ENCODE measurements around the gene RGS8. TPM values are rescaled to one million over a fixed set of nuclear protein-coding genes. Genes with fewer than 3 reads are reported as not detected.

The RGS8 gene
- polyA plus RNA-seq, 1 donor from 2014 or later = 8.3 TPM

GRCh38 chr1:182637769-182638168 lies 46.6 kb downstream of the RGS8 start:
- Histone ChIP-seq H3K9me2 (ENCODE audit: insufficient read depth, low read length) (no peaks in the 10 kb centered on the region), H3K9ac (ENCODE audit: low read length) (no peak overlapping the region), H3K79me2 (replicated peaks; ENCODE audit: insufficient read depth, low read length) (no peaks in the 10 kb centered on the region), H3K27ac (ENCODE audit: low read length) (no peak overlapping the region), H3K4me3 (ENCODE audit: low read length) (no peak overlapping the region), H3K36me3 (ENCODE audit: insufficient read depth, low read length) (no peaks in the 10 kb centered on the region), H3K4me2 (ENCODE audit: low read length) (no peak overlapping the region), H3K9me3 (ENCODE audit: low read length) (no peaks in the 10 kb centered on the region), H4K20me1 (ENCODE audit: insufficient read depth) (no peaks in the 10 kb centered on the region), H3F3A (ENCODE audit: insufficient read depth, low read length, poor library complexity, severe bottlenecking) (no peaks in the 10 kb centered on the region), H3K27me3 (ENCODE audit: insufficient read depth, low read depth, low read length) (no peaks in the 10 kb centered on the region), H2AFZ (ENCODE audit: low read depth, low read length) (no peak overlapping the region)
- TF ChIP-seq CTCF (IDR thresholded peaks at IDR 0.05; ENCODE audit: poor library complexity, severe bottlenecking) (no peak), SMC3 (conservative IDR thresholded peaks at IDR 0.05; ENCODE audit: poor library complexity) (no peak), EZH2 (IDR thresholded peaks at IDR 0.05; ENCODE audit: borderline replicate concordance, insufficient read depth, low read length, poor library complexity, severe bottlenecking) (no peak), EP300 (conservative IDR thresholded peaks at IDR 0.05; ENCODE audit: poor library complexity, severe bottlenecking) (no peak), TAF1 (IDR thresholded peaks at IDR 0.05; ENCODE audit: low read depth) (no peak), RAD21 (conservative IDR thresholded peaks at IDR 0.05) (no peak), MXI1 (conservative IDR thresholded peaks at IDR 0.05; ENCODE audit: poor library complexity, severe bottlenecking) (no peak), REST (IDR thresholded peaks at IDR 0.05; ENCODE audit: borderline replicate concordance) (no peak), POLR2AphosphoS5 (IDR thresholded peaks at IDR 0.05) (no peak)

DNA sequence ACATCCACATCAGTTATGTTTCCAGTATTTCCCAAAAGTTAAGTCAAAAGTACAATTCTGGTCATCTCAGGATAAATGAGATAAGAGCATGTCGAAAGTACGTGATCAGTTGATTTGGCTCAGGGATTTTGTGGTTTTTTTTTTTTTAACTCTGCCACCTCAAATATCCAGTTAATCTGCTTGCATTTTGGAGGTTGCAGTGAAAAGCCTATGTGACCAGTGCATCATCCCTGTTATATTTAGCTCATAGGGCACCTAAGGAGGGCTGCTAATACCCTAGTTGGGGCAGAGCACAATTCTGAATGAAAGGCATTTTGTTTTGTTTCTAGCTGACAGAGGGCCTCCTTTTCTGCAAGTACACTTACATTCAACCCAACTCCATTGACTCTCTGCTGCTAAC lies 48.5 kb downstream of the RGS8 start:
- H3K9ac ChIP-seq (ENCODE audit: low read length) = no peak overlapping the region
- no peak overlapping the region for H3K27ac ChIP-seq (ENCODE audit: low read length)
- no peak overlapping the region for H3K4me3 ChIP-seq (ENCODE audit: low read length)
- no peaks in the 10 kb centered on the region for H4K20me1 ChIP-seq (ENCODE audit: insufficient read depth)
- H3K79me2 ChIP-seq (replicated peaks; ENCODE audit: insufficient read depth, low read length) = no peaks in the 10 kb centered on the region
- no peaks in the 10 kb centered on the region for H3K27me3 ChIP-seq (ENCODE audit: insufficient read depth, low read depth, low read length)
- H3K4me2 ChIP-seq (ENCODE audit: low read length) = no peak overlapping the region
- no peaks in the 10 kb centered on the region for H3K9me3 ChIP-seq (ENCODE audit: low read length)
- no peak overlapping the region for H2AFZ ChIP-seq (ENCODE audit: low read depth, low read length)
- TF ChIP-seq CTCF (IDR thresholded peaks at IDR 0.05; ENCODE audit: poor library complexity, severe bottlenecking) = no peak
- no peak for TF ChIP-seq TAF1 (IDR thresholded peaks at IDR 0.05; ENCODE audit: low read depth)
- TF ChIP-seq POLR2AphosphoS5 (IDR thresholded peaks at IDR 0.05) = no peak
- TF ChIP-seq EZH2 (IDR thresholded peaks at IDR 0.05; ENCODE audit: borderline replicate concordance, insufficient read depth, low read length, poor library complexity, severe bottlenecking) = no peak
- TF ChIP-seq SMC3 (conservative IDR thresholded peaks at IDR 0.05; ENCODE audit: poor library complexity) = no peak
- TF ChIP-seq RAD21 (conservative IDR thresholded peaks at IDR 0.05) = no peak
- no peak for TF ChIP-seq MXI1 (conservative IDR thresholded peaks at IDR 0.05; ENCODE audit: poor library complexity, severe bottlenecking)
- no peak for TF ChIP-seq REST (IDR thresholded peaks at IDR 0.05; ENCODE audit: borderline replicate concordance)
- TF ChIP-seq EP300 (conservative IDR thresholded peaks at IDR 0.05; ENCODE audit: poor library complexity, severe bottlenecking) = no peak
- no peaks in the 10 kb centered on the region for H3K9me2 ChIP-seq (ENCODE audit: insufficient read depth, low read length)
- no peaks in the 10 kb centered on the region for H3K36me3 ChIP-seq (ENCODE audit: insufficient read depth, low read length)
- H3F3A ChIP-seq (ENCODE audit: insufficient read depth, low read length, poor library complexity, severe bottlenecking) = no peaks in the 10 kb centered on the region
